ENCODE measurements around the gene CTNNA2.

CTNNA2 gene

GRCh38 chr2:79530443-79530842, 17.6 kb downstream of the CTNNA2 start:
- peak; percentile 4 for TF ChIP-seq CTCF (IDR thresholded peaks at IDR 0.05; ENCODE audit: low read depth, low read length, missing control alignments)
- no peak for DNase-seq
- no peak overlapping the region for H3K4me3 ChIP-seq (ENCODE audit: low read depth, low read length)
- no peak overlapping the region for H3K27ac ChIP-seq
- in situ Hi-C loops (cut with HindIII; ENCODE audit: low pct_ligation_motif_present, low sequenced_read_pairs) = no loop called here
- H3K36me3 ChIP-seq (replicated peaks) = no peaks in the 10 kb centered on the region
- no peaks in the 10 kb centered on the region for H3K27me3 ChIP-seq (replicated peaks)

GRCh38 chr2:79547568-79547967, 34.7 kb downstream of the CTNNA2 start:
- TF ChIP-seq CTCF (IDR thresholded peaks at IDR 0.05; ENCODE audit: low read depth, low read length, missing control alignments) = no peak
- no peaks in the 10 kb centered on the region for H3K36me3 ChIP-seq (replicated peaks)
- no peak overlapping the region for H3K4me3 ChIP-seq (ENCODE audit: low read depth, low read length)
- H3K27ac ChIP-seq = no peak overlapping the region
- in situ Hi-C loops (cut with HindIII; ENCODE audit: low pct_ligation_motif_present, low sequenced_read_pairs) = no loop called here
- no peak for DNase-seq
- no peaks in the 10 kb centered on the region for H3K27me3 ChIP-seq (replicated peaks)

GRCh38 chr2:79552653-79553052, 39.8 kb downstream of the CTNNA2 start:
- TF ChIP-seq CTCF (IDR thresholded peaks at IDR 0.05; ENCODE audit: low read depth, low read length, missing control alignments) = no peak
- H3K4me3 ChIP-seq (ENCODE audit: low read depth, low read length) = no peak overlapping the region
- in situ Hi-C loops (cut with HindIII; ENCODE audit: low pct_ligation_motif_present, low sequenced_read_pairs) = no loop called here
- H3K36me3 ChIP-seq (replicated peaks) = no peaks in the 10 kb centered on the region
- no peaks in the 10 kb centered on the region for H3K27me3 ChIP-seq (replicated peaks)
- no peak overlapping the region for H3K27ac ChIP-seq
- no peak for DNase-seq

GRCh38 chr2:79554899-79555298, 42.0 kb downstream of the CTNNA2 start:
- in situ Hi-C loops (cut with HindIII; ENCODE audit: low pct_ligation_motif_present, low sequenced_read_pairs) = no loop called here
- no peak for TF ChIP-seq CTCF (IDR thresholded peaks at IDR 0.05; ENCODE audit: low read depth, low read length, missing control alignments)
- no peaks in the 10 kb centered on the region for H3K27me3 ChIP-seq (replicated peaks)
- no peaks in the 10 kb centered on the region for H3K36me3 ChIP-seq (replicated peaks)
- H3K4me3 ChIP-seq (ENCODE audit: low read depth, low read length) = no peak overlapping the region
- no peak overlapping the region for H3K27ac ChIP-seq
- DNase-seq = no peak

- H3K4me3 ChIP-seq (ENCODE audit: low read depth, low read length) = no peak overlapping the region
- no peaks in the 10 kb centered on the region for H3K36me3 ChIP-seq (replicated peaks)
- in situ Hi-C loops (cut with HindIII; ENCODE audit: low pct_ligation_motif_present, low sequenced_read_pairs) = no loop called here
- no peak overlapping the region for H3K27ac ChIP-seq
- no peaks in the 10 kb centered on the region for H3K27me3 ChIP-seq (replicated peaks)
- DNase-seq = no peak
- TF ChIP-seq CTCF (IDR thresholded peaks at IDR 0.05; ENCODE audit: low read depth, low read length, missing control alignments) = no peak
Measured at GRCh38 chr2:79564065-79564464, 51.2 kb downstream of the CTNNA2 start.

- no peak for DNase-seq
- Histone ChIP-seq H3K4me3 (ENCODE audit: low read depth, low read length) (no peak overlapping the region), H3K27ac (no peak overlapping the region), H3K27me3 (replicated peaks) (no peaks in the 10 kb centered on the region), H3K36me3 (replicated peaks) (no peaks in the 10 kb centered on the region)
- in situ Hi-C loops (cut with HindIII; ENCODE audit: low pct_ligation_motif_present, low sequenced_read_pairs) = no loop called here
- TF ChIP-seq CTCF (IDR thresholded peaks at IDR 0.05; ENCODE audit: low read depth, low read length, missing control alignments) = no peak
Measured at GRCh38 chr2:79569048-79569447, 56.2 kb downstream of the CTNNA2 start.

Measured in brain microvascular endothelial cell (primary cell).